Thoracic aorta endothelial cell (primary cell): ENCODE results near the gene IQGAP2. TPM values are rescaled to one million over a fixed set of nuclear protein-coding genes. Genes with fewer than 3 reads are reported as not detected.

Source experiments
- small RNA-seq: library from RNA; depleted of rRNA; stranded (forward); fragments of <200 nt; gene quantifications from one replicate; pipeline ENCODE3, GENCODE V24; 2012
- total RNA-seq: library from RNA; depleted of rRNA; stranded (reverse); fragments of >200 nt; gene quantifications from 2 replicates; pipeline ENCODE4 v1.2.3, GENCODE V29; 2012

Gene IQGAP2
- total RNA-seq: 3.5 and 5.5 TPM in 2 replicates

GRCh38 chr5:76402886-76403765 lies at the start of gene IQGAP2:
Gene IQGAP2, plus strand, starts transcription at chr5:76403285. Its CDS starts 261 bp downstream, at chr5:76403546.

GRCh38 chr5:76622973-76623596 lies 220.0 kb downstream of the IQGAP2 start, which contains the start of gene F2RL2:
Gene F2RL2, minus strand, starts transcription at chr5:76623403. Its CDS starts 173 bp downstream, at chr5:76623230.

GRCh38 chr5:76715736-76716455 lies 312.8 kb downstream of the IQGAP2 start, which contains the start of gene F2R:
Gene F2R, plus strand, starts transcription at chr5:76716126. Its CDS starts 182 bp downstream, at chr5:76716308.

Small RNAs within 50 kb of the gene (small RNA-seq; reads per million reads assigned to genes)
- not detected for gene RF02154
- gene RF02155: not detected

Other genes starting within 250 kb of the IQGAP2 start
- 0.29 and 0.80 TPM in 2 replicates for gene F2RL2, start 220.1 kb downstream of the IQGAP2 start, total RNA-seq